NB4 (cell line): ENCODE results near the gene HYDIN.

Experiments
- DNase-seq: peaks from one replicate; pipeline ENCODE4 v3.0.0; 2010; ENCODE audit warnings: low read depth
- H3K4me3 ChIP-seq: one replicate; pipeline ENCODE4 v1.5.1; 2011; ENCODE audit warnings: mild to moderate bottlenecking, low read depth, low read length, moderate library complexity
- MYC ChIP-seq: IDR thresholded peaks from 2 replicates; pipeline ENCODE4 v1.6.1; 2011; ENCODE audit warnings: low read depth, low read length
- POLR2A ChIP-seq: IDR thresholded peaks from 2 replicates; pipeline ENCODE4 v1.6.1; 2011; ENCODE audit warnings: mild to moderate bottlenecking; ENCODE audit not compliant: insufficient read length; ENCODE audit errors: extremely low read depth
- TF ChIP-seq, protein P1 (sequence below): IDR thresholded peaks from 2 replicates; pipeline ENCODE4 v1.6.1; 2011; ENCODE audit warnings: low read depth, low read length
- TF ChIP-seq, protein P2 (sequence below): IDR thresholded peaks from one replicate; pipeline ENCODE4 v1.5.1; 2012; ENCODE audit warnings: low read depth, low read length

The HYDIN gene

DNA sequence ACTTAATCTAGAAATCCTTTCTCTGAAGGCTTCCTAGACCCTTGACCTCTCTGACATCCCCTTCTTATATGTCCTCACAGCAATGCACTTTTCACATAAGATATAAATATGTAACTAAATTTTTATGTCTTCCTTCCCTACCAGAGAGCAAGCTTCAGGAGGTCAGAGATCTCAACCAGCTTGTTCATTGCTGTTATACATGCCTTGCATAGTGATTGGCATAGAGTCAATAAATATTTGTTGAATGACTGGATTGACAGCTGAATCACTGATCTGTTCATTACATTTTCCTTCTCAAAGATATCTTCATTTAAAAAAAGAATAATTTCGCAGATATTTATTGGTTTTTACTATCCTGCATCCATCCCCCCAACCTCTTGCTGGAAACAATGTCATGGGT, 29.5 kb downstream of the HYDIN start:
- no peak for DNase-seq
- TF ChIP-seq POLR2A, result no peak
- TF ChIP-seq MYC, result no peak
- TF ChIP-seq, protein P1, sequence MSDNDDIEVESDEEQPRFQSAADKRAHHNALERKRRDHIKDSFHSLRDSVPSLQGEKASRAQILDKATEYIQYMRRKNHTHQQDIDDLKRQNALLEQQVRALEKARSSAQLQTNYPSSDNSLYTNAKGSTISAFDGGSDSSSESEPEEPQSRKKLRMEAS, result no peak
- TF ChIP-seq, protein P2, sequence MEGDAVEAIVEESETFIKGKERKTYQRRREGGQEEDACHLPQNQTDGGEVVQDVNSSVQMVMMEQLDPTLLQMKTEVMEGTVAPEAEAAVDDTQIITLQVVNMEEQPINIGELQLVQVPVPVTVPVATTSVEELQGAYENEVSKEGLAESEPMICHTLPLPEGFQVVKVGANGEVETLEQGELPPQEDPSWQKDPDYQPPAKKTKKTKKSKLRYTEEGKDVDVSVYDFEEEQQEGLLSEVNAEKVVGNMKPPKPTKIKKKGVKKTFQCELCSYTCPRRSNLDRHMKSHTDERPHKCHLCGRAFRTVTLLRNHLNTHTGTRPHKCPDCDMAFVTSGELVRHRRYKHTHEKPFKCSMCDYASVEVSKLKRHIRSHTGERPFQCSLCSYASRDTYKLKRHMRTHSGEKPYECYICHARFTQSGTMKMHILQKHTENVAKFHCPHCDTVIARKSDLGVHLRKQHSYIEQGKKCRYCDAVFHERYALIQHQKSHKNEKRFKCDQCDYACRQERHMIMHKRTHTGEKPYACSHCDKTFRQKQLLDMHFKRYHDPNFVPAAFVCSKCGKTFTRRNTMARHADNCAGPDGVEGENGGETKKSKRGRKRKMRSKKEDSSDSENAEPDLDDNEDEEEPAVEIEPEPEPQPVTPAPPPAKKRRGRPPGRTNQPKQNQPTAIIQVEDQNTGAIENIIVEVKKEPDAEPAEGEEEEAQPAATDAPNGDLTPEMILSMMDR, result no peak
- no peak overlapping the region for H3K4me3 ChIP-seq

DNA sequence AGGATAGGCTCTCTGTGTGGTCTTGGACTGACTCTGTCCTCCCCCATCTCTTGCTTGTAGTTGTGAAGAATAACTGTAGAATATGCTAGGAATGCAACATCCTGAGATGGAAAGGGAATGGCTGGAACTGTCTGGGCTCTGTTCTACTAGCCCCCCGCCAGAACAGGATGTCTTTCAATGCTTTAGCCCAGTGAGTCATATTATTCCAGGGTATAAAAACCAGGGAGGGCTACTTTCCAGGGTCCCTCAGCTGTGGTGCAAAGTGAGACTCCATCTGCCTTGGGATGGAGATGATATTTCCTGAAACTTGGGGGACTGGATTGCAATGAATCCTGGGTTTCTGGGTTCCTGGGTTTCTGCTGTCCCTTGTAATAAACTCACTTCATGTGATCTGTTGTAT, 32.1 kb downstream of the HYDIN start:
- DNase-seq, result no peak
- TF ChIP-seq MYC, result no peak
- TF ChIP-seq, protein P1, result no peak
- no peak for TF ChIP-seq POLR2A
- TF ChIP-seq, protein P2, result no peak
- no peak overlapping the region for H3K4me3 ChIP-seq

DNA sequence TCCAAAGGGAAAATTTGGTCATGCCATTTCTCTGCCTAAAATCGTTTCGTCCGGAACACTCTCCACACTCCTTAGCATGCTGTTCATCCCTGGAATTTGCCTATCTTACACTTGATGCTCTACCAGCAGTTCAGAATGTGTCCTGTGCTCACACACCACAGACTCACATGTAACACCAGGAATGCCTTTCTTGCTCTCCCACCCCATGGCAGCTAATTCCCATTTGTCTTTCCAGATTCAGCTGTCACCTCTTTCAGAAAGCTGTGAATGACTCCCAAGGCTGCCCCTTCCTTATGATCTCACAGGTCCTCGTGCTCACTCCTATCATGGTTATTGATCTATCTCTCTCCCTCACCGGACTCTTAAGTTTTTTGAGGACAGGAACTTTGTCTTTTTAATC, 38.1 kb downstream of the HYDIN start:
- no peak for DNase-seq
- TF ChIP-seq MYC (no peak), POLR2A (no peak)
- TF ChIP-seq, protein P2, result no peak
- TF ChIP-seq, protein P1, result no peak
- H3K4me3 ChIP-seq, result no peak overlapping the region

DNA sequence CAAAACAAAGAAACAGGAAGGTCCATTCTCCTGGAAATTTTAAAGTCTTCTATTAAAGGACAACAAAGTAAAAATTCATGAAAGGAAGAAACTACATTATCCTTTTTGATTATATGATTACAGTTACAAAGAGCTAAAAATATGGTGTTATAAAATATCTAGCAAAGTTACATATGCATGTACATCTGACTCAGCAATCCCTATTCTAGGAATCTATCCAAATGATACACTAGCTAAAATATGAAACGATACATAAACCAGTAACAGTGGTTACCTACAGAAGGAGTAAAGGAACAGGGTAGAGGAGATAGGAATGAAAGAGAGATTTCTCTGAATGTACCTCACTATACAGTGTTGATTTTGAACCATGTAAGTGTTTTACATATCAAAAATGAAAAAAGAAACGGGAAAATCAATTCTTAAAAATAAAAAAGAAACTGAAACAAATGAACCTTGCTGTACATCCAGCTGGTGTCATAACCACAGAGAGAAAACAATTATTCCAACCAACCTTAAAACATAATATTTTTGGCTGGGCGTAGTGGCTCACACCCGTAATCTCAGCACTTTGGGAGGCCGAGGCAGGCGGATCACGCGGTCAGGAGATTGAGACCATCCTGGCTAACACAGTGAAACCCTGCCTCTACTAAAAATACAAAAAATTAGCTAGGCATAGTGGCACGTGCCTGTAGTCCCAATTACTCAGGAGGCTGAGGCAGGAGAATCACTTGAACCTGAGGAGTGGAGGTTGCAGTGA, 41.4 kb downstream of the HYDIN start:
- DNase-seq, result no peak
- TF ChIP-seq MYC, result no peak
- TF ChIP-seq, protein P2, result no peak
- TF ChIP-seq POLR2A, result no peak
- TF ChIP-seq, protein P1, result no peak
- H3K4me3 ChIP-seq, result no peak overlapping the region

DNA sequence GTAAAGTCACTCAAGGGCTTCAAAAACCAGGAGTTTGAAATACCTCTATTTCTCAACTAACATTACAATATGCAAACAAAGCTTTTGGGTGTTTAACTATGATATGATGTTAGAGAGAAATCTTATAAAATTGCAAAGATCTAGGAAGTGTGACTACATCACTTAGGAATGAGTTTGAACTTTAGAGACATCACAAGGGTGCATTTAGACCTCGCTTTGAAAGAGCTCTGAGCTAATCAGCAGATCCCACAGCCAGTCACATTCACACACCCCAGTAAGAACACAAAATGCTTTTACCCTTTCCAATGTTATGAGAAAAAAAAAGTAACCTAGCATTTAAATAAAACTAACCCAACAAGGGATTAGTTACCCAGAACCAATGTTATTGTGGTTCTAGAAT, 45.2 kb downstream of the HYDIN start:
- no peak for DNase-seq
- H3K4me3 ChIP-seq, result no peak overlapping the region
- TF ChIP-seq POLR2A (no peak), MYC (no peak)
- TF ChIP-seq, protein P1, result no peak

DNA sequence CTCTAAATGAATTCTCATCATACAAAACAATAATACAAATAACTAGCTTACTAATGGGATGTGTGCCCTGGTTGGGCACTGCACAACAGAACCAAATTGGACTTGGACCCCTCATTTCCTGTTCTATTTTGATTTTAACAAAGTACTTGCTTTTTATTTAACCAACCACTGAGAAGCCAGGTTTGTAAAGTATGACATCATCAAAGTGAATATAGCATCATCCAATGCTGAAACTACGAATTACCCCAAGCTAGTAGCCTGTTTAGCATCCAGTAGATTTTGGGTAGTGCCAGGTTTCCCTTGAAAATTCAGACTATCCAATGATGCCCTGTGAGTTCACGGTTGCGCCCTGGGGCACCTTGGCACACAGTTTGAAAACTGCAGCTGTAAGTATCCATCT, 51.0 kb downstream of the HYDIN start:
- H3K4me3 ChIP-seq, result no peak overlapping the region
- TF ChIP-seq POLR2A, result no peak
- TF ChIP-seq, protein P1, result no peak
- TF ChIP-seq, protein P2, result no peak
- no peak for TF ChIP-seq MYC
- DNase-seq, result no peak
